Upper lobe of right lung (tissue), 1 donor: ENCODE results near the gene VPS13D. TPM values are rescaled to one million over a fixed set of nuclear protein-coding genes. Genes with fewer than 3 reads are reported as not detected.

Source experiments
- ATAC-seq: fragments of 200-7000 bp; cut with Tn5 transposase; one replicate; pipeline ENCODE4 v1.9.1; 2020; ENCODE audit warnings: mild to moderate bottlenecking, moderate library complexity
- DNase-seq: peaks from one replicate; pipeline ENCODE4 v3.0.0-alpha.2; 2020
- H3K27ac ChIP-seq: fragments of 200-600 bp; one replicate; pipeline ENCODE4 v1.8.0; 2022
- H3K27me3 ChIP-seq: fragments of 200-600 bp; one replicate; pipeline ENCODE4 v1.8.0; 2022; ENCODE audit warnings: mild to moderate bottlenecking
- H3K36me3 ChIP-seq: fragments of 200-600 bp; one replicate; pipeline ENCODE4 v1.8.0; 2022
- H3K4me1 ChIP-seq: fragments of 200-600 bp; one replicate; pipeline ENCODE4 v1.8.0; 2022
- H3K4me3 ChIP-seq: fragments of 200-600 bp; one replicate; pipeline ENCODE4 v1.8.0; 2022; ENCODE audit warnings: mild to moderate bottlenecking
- H3K9me3 ChIP-seq: fragments of 200-600 bp; one replicate; pipeline ENCODE4 v1.8.0; 2022
- intact Hi-C: fragments of 100-400 bp; cut with DNase I; formaldehyde crosslinking; loops from one replicate; pipeline ENCODE4 v1.11.0; 2022
- total RNA-seq: library from RNA; stranded (reverse); fragmentation: NEBNext Ultra II Directional; extraction: Animal tissue kit (Norgen Biotek cat#: 25700); gene quantifications from one replicate; pipeline ENCODE4 v1.2.1, GENCODE V29; 2021
- TF ChIP-seq, protein P1 (sequence below): fragments of 200-600 bp; IDR thresholded peaks from one replicate; pipeline ENCODE4 v1.8.0; 2022; ENCODE audit warnings: antibody characterized with exemption
- donor health status: DM: no; HTN: yes; CAD: no; lungs with severe emphysema.

Gene VPS13D
- total RNA-seq, 1 donor from 2014 or later: 74.7 TPM

GRCh38 chr1:12408662-12409061 is 178.8 kb downstream of the VPS13D start:
- peaks cover 43% of the 10 kb centered on the region for H3K4me1 ChIP-seq
- TF ChIP-seq, protein P1, sequence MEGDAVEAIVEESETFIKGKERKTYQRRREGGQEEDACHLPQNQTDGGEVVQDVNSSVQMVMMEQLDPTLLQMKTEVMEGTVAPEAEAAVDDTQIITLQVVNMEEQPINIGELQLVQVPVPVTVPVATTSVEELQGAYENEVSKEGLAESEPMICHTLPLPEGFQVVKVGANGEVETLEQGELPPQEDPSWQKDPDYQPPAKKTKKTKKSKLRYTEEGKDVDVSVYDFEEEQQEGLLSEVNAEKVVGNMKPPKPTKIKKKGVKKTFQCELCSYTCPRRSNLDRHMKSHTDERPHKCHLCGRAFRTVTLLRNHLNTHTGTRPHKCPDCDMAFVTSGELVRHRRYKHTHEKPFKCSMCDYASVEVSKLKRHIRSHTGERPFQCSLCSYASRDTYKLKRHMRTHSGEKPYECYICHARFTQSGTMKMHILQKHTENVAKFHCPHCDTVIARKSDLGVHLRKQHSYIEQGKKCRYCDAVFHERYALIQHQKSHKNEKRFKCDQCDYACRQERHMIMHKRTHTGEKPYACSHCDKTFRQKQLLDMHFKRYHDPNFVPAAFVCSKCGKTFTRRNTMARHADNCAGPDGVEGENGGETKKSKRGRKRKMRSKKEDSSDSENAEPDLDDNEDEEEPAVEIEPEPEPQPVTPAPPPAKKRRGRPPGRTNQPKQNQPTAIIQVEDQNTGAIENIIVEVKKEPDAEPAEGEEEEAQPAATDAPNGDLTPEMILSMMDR: no peak
- H3K27ac ChIP-seq: peak overlapping the region; percentile 26
- no peak overlapping the region for H3K4me3 ChIP-seq
- ATAC-seq: peak; percentile 63
- intact Hi-C loops: no loop called here
- no peak for DNase-seq
- no peaks in the 10 kb centered on the region for H3K9me3 ChIP-seq
- no peaks in the 10 kb centered on the region for H3K27me3 ChIP-seq
- H3K36me3 ChIP-seq: peaks cover 16% of the 10 kb centered on the region

DNA sequence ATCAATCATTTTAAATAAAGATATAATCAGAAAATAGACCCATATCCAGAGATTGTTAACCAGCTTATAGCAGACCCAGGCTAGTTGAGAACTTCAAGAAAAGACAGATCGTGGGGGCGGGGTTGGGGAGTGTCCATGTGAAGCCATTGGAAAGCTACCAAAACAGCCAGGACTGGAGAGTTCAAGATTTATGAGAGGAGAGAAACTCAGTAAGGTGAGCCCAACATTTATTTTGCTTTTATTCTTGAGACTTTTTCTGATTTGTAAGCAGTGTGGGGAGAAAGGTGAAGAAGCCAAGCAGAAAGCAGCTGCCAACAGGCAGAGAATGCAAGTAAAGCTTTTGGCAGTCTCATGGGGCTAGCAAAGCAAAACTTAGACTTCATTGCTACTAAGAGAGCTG is 179.9 kb downstream of the VPS13D start:
- no peak for DNase-seq
- H3K27me3 ChIP-seq: no peaks in the 10 kb centered on the region
- ATAC-seq: no peak
- H3K36me3 ChIP-seq: peaks cover 6% of the 10 kb centered on the region
- no peaks in the 10 kb centered on the region for H3K9me3 ChIP-seq
- TF ChIP-seq, protein P1: no peak
- no peak overlapping the region for H3K27ac ChIP-seq
- intact Hi-C loops: no loop called here
- peaks cover 41% of the 10 kb centered on the region for H3K4me1 ChIP-seq
- no peak overlapping the region for H3K4me3 ChIP-seq

DNA sequence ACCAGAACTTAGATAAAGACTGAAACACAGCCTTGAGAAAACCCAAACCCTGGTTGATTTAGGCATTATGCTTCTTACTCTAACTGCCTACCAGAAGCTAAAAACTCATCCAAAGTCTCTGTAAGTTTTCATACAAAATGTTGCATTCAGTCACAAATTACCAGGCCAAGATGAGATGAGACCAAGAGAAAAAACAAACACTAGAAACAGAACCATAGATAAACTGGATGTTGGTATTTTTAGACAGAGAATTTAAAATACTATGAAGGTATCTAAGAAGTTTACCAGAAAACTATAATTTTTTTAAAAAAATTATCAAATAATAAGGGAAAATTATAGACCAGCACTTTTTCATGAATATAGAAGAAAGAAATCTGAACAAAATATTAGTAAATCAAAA is 180.5 kb downstream of the VPS13D start:
- Histone ChIP-seq H3K27me3 (no peaks in the 10 kb centered on the region), H3K36me3 (peaks cover 4% of the 10 kb centered on the region), H3K4me1 (peaks cover 35% of the 10 kb centered on the region), H3K9me3 (no peaks in the 10 kb centered on the region), H3K27ac (no peak overlapping the region), H3K4me3 (no peak overlapping the region)
- ATAC-seq (no peak), DNase-seq (no peak)
- TF ChIP-seq, protein P1: no peak
- intact Hi-C loops: no loop called here

GRCh38 chr1:12411098-12411497 is 181.3 kb downstream of the VPS13D start:
- no peak for ATAC-seq
- Histone ChIP-seq H3K9me3 (no peaks in the 10 kb centered on the region), H3K36me3 (peaks cover 11% of the 10 kb centered on the region), H3K4me3 (no peak overlapping the region), H3K27me3 (no peaks in the 10 kb centered on the region), H3K27ac (no peak overlapping the region), H3K4me1 (peaks cover 27% of the 10 kb centered on the region)
- TF ChIP-seq, protein P1: no peak
- intact Hi-C loops: no loop called here
- DNase-seq: no peak

DNA sequence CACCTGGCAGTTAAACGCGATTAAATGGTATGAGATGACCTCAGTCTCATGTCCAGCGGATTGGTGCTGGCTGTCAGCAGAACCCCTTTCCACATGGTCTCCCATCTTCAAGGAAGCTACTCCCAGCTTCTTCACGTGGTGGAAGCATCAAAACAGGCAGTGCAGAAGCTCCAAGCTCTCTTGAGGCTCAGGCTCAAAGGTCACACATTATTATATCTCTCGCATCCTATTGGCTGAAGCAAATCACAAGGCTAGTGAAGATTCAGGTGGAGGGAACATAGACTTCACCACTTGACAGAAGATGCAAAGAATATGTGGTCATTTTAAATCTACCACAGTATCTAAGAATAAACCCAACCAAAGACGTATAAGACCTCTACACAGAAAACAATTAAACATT is 181.9 kb downstream of the VPS13D start:
- Histone ChIP-seq H3K4me1 (peaks cover 21% of the 10 kb centered on the region), H3K36me3 (peaks cover 18% of the 10 kb centered on the region), H3K27ac (no peak overlapping the region), H3K4me3 (no peak overlapping the region), H3K27me3 (no peaks in the 10 kb centered on the region), H3K9me3 (no peaks in the 10 kb centered on the region)
- TF ChIP-seq, protein P1: no peak
- ATAC-seq: no peak
- intact Hi-C loops: no loop called here
- DNase-seq: no peak

- ATAC-seq (no peak), DNase-seq (no peak)
- TF ChIP-seq, protein P1: no peak
- Histone ChIP-seq H3K9me3 (no peaks in the 10 kb centered on the region), H3K4me3 (no peak overlapping the region), H3K36me3 (peaks cover 25% of the 10 kb centered on the region), H3K27ac (no peak overlapping the region), H3K4me1 (peaks cover 14% of the 10 kb centered on the region), H3K27me3 (no peaks in the 10 kb centered on the region)
- intact Hi-C loops: no loop called here
Measured at GRCh38 chr1:12412439-12412838, 182.6 kb downstream of the VPS13D start.
